Skeletal muscle satellite cell (primary cell): Measurements from ENCODE around the gene PCARE.
"Not testable (repeated sequence)": the region's sequence is repeated elsewhere in the genome, so short reads cannot be mapped to it uniquely, and the experiment has no call there.

Experiments used
- H3K27me3 ChIP-seq: 2 replicates; pipeline ENCODE4 v1.7.0; 2013; ENCODE audit warnings: low read length; ENCODE audit not compliant: control insufficient read depth, insufficient read depth
- H3K36me3 ChIP-seq: 2 replicates; pipeline ENCODE4 v1.7.0; 2013; ENCODE audit warnings: mild to moderate bottlenecking, control low read depth, low read length; ENCODE audit not compliant: insufficient read depth
- H3K4me1 ChIP-seq: 2 replicates; pipeline ENCODE4 v1.7.0; 2013; ENCODE audit warnings: low read length; ENCODE audit not compliant: control insufficient read depth, insufficient read depth
- H3K4me2 ChIP-seq: 2 replicates; pipeline ENCODE4 v1.7.0; 2013; ENCODE audit warnings: mild to moderate bottlenecking, low read length
- H3K4me3 ChIP-seq: 2 replicates; pipeline ENCODE4 v1.7.0; 2013; ENCODE audit warnings: low read length
- H3K9ac ChIP-seq: 2 replicates; pipeline ENCODE4 v1.7.0; 2013; ENCODE audit warnings: mild to moderate bottlenecking, low read depth, low read length, moderate library complexity
- H3K9me3 ChIP-seq: replicated peaks from 2 replicates; pipeline ENCODE4 v1.7.0; 2013; ENCODE audit warnings: mild to moderate bottlenecking, control low read depth, low read length

Gene PCARE

DNA sequence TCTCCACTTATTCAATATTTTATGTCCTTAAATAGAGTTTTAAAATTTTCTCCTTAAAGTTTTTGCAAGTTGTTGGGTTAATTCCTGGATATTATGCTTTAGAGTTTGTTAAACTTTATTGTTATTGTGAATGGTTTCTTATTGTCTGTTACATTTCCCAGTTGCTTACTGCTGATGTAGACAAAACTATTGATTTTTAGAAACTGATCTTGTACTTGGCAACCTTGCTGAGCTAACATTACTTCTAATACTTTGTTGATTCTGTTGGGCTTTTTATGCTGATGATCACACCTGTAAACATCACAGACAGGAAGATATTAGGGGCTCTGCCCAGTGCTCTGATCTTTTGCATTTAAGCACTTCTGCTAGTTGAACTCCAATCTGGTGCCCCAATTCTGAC is 38.1 kb upstream of the PCARE start:
- no peak overlapping the region for H3K4me3 ChIP-seq
- no peak overlapping the region for H3K4me2 ChIP-seq
- H3K27me3 ChIP-seq = no peaks in the 10 kb centered on the region
- no peak overlapping the region for H3K9ac ChIP-seq
- peaks cover 46% of the 10 kb centered on the region for H3K4me1 ChIP-seq
- no peaks in the 10 kb centered on the region for H3K36me3 ChIP-seq
- H3K9me3 ChIP-seq = no peaks in the 10 kb centered on the region

DNA sequence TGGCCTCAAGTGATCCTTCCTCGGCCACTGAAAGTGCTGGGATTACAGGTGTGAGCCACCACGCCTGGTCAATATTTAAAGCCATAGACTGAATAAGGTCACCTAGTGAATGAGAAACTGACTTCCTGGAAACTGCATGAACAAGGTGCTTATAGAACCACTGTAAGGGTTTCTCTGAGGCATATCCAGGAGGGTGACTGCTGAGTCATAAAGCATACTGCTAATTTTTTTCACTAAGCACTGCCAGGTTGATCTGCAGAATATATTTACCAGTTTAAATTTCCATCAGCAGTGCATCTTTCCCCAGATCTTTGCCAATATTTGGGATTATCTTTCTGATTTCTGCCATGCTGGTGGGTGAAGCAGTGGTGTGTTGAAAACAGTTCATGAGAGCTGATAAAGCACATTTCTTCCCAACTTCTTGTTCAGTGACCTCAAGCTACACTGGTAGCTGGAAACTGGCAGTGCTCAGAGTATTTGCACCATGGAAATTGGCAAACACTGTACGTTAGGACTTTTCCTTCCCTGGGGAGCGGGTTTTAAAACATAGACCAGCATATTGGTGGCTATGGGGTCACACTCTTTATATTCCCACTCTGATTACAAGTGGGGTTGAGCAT is 36.7 kb upstream of the PCARE start:
- Histone ChIP-seq H3K27me3 (no peaks in the 10 kb centered on the region), H3K9me3 (no peaks in the 10 kb centered on the region), H3K4me2 (no peak overlapping the region), H3K36me3 (no peaks in the 10 kb centered on the region), H3K9ac (no peak overlapping the region), H3K4me1 (peaks cover 37% of the 10 kb centered on the region), H3K4me3 (no peak overlapping the region)

DNA sequence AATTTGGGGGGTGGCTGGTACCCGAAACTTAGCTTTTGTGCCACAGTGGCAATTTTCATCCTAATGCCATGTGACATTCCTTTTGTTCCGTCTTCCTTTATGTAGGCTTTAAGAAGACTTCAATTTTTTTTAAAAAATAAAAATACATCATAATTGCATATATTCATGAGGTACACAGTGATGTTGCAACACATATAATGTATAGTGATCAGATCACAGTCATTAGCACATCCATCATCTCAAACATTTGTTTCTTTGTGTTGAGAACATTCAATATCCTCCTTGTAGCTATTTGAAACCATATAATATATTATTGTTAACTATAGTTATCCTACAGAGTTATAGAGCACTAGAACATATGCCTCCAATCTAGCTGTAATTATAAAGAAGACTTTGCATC is 34.9 kb upstream of the PCARE start:
- H3K9me3 ChIP-seq = no peaks in the 10 kb centered on the region
- H3K27me3 ChIP-seq = no peaks in the 10 kb centered on the region
- H3K4me1 ChIP-seq = peaks cover 27% of the 10 kb centered on the region
- H3K4me2 ChIP-seq = no peak overlapping the region
- H3K4me3 ChIP-seq = no peak overlapping the region
- H3K36me3 ChIP-seq = no peaks in the 10 kb centered on the region
- H3K9ac ChIP-seq = no peak overlapping the region

DNA sequence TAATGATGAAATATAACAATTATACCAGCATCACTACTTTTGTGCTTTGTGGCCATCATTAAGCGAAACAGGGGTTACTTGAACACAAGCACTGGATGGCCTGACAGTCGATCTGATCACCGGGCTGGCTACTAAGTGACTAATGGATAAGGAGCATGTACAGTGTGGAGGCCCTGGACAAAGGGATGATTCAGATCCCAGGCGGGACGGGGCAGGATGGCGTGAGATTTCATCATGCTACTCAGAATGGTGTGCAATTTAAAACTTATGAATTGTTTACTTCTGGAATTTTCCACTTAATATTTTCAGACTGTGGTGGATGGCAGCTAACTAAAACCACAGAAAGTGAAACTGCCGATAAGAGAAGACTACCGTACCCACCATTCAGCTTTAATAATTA is 33.9 kb upstream of the PCARE start:
- Histone ChIP-seq H3K4me1 (peaks cover 17% of the 10 kb centered on the region), H3K4me3 (no peak overlapping the region), H3K9ac (peak overlapping the region; percentile 19), H3K9me3 (no peaks in the 10 kb centered on the region), H3K36me3 (no peaks in the 10 kb centered on the region), H3K27me3 (no peaks in the 10 kb centered on the region), H3K4me2 (peak overlapping the region; percentile 5)

DNA sequence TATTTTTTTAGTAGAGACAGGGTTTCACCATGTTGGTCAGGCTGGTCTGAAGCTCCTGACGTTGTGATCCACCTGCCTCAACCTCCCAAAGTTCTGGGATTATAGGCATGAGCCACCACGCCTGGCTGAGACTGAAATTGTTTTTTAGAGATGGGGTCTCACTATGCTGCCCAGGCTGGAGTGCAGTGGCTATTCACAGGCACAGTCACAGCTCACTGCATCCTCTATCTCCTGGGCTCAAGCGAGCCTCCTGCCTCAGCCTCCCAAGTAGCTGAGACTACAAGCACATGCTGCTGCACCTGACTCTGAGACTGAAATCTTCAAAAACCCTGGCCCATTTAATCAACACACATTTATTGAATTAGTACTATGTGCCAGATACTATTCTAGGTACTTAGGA is 33.2 kb upstream of the PCARE start:
- not testable (repeated sequence) for H3K4me3 ChIP-seq, H3K9me3 ChIP-seq, H3K9ac ChIP-seq, H3K27me3 ChIP-seq, H3K36me3 ChIP-seq
- peak overlapping the region; percentile 5 for H3K4me2 ChIP-seq
- H3K4me1 ChIP-seq = peaks cover 16% of the 10 kb centered on the region

DNA sequence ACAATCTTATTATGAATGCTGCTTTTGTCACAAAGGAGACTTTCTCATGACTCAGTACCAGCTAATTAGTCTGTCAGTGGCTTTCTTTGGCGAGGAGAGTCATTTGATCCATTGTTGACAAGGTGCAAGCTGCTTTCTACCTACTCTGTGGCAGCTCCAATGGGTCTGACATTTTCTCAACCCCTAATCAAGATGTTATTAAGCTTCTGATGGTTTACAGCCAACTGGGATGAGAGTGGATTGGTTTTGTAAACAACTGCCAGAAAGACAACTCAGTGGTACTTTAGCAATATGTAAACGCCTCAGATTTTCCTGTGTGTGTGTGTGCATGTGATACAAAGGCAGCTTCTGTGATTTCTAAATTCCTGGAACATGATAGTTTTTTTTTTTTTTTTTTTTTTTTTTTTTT is 32.7 kb upstream of the PCARE start:
- H3K4me2 ChIP-seq = no peak overlapping the region
- no peaks in the 10 kb centered on the region for H3K36me3 ChIP-seq
- no peaks in the 10 kb centered on the region for H3K9me3 ChIP-seq
- H3K27me3 ChIP-seq = no peaks in the 10 kb centered on the region
- H3K4me1 ChIP-seq = peaks cover 16% of the 10 kb centered on the region
- no peak overlapping the region for H3K4me3 ChIP-seq
- no peak overlapping the region for H3K9ac ChIP-seq

DNA sequence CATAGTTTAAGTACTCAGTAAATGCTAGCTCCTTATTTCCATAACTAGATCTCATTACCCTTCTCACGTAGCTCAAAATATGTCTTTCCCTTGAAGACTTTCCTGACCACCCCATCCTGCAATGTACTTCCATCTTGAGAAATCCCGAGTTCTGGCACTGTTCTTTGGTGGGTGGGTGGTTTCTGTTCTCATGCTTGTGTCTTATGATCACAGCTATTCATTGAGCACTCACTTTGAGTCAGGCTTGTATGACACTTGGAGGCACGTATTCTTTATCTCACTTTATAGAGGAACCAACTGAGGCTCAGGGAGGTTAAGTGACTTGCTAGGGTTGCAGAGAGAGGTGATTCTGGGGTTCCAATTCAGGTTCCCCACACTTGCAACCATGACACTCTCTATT is 31.9 kb upstream of the PCARE start:
- Histone ChIP-seq H3K4me3 (no peak overlapping the region), H3K9me3 (no peaks in the 10 kb centered on the region), H3K9ac (no peak overlapping the region), H3K27me3 (no peaks in the 10 kb centered on the region), H3K4me1 (peaks cover 16% of the 10 kb centered on the region), H3K4me2 (no peak overlapping the region), H3K36me3 (no peaks in the 10 kb centered on the region)

DNA sequence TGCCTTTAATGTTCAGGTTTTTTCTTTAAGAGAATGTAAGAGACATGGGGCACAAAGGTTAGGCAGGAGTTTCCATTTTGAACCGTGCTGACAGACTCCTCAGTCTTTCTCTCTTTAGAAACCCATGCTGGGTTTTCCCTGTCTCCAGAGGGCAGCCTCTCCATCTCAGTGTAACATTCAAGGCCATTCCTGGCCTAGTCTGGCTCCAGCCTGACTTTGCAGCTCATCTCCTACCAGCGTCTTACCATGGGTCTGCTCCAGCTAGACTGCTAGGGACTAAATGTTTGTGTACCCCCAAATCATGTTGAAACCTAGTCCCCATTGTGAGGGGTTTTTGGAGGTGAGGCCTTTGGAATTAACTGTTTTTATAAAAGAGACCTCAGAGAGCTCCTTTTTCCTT is 31.1 kb upstream of the PCARE start:
- Histone ChIP-seq H3K9ac (no peak overlapping the region), H3K27me3 (no peaks in the 10 kb centered on the region), H3K4me2 (no peak overlapping the region), H3K9me3 (no peaks in the 10 kb centered on the region), H3K36me3 (no peaks in the 10 kb centered on the region), H3K4me1 (peaks cover 16% of the 10 kb centered on the region), H3K4me3 (no peak overlapping the region)

DNA sequence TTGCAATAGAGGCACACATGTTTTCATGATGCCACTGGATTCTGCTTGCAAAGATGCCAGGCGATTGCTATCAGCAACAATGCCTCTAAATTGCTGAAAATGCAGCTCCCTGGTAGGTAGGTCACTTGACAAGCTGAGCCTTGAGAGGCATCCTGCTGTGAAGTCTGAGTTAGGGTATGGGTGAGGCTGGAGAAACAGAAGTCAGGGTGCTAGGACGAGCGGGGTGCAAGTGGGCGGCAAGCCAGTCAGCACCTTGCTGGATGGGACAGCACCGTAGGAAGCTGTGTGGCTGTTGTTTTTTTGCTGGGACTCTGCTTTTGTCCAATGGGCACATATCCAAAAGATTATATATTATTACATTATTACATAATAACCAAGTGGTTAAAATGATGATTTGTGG is 30.4 kb upstream of the PCARE start:
- no peaks in the 10 kb centered on the region for H3K9me3 ChIP-seq
- no peaks in the 10 kb centered on the region for H3K27me3 ChIP-seq
- H3K36me3 ChIP-seq = no peaks in the 10 kb centered on the region
- no peak overlapping the region for H3K4me3 ChIP-seq
- no peak overlapping the region for H3K9ac ChIP-seq
- H3K4me1 ChIP-seq = peaks cover 15% of the 10 kb centered on the region
- no peak overlapping the region for H3K4me2 ChIP-seq

DNA sequence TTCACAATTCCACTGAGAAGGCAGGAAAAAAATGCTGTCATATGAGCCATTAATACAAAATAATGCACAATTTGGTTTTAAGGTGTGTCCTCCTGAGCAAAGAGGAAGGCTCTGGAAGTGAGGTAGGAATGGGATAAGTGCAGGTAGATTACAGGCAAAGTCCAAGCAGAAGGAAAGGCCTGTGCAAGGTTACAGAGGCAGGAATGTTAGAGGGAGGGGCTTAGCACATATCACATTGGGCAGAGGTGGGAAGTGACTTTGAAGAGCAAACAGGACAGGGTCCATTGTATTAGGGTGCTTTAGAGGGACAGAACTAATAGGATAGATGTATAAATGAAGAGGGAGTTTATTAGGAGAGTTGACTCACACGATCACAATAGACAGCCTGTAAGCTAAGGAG is 26.2 kb upstream of the PCARE start:
- H3K27me3 ChIP-seq = no peaks in the 10 kb centered on the region
- no peak overlapping the region for H3K9ac ChIP-seq
- no peaks in the 10 kb centered on the region for H3K4me1 ChIP-seq
- H3K36me3 ChIP-seq = no peaks in the 10 kb centered on the region
- no peak overlapping the region for H3K4me2 ChIP-seq
- H3K4me3 ChIP-seq = no peak overlapping the region
- no peaks in the 10 kb centered on the region for H3K9me3 ChIP-seq

DNA sequence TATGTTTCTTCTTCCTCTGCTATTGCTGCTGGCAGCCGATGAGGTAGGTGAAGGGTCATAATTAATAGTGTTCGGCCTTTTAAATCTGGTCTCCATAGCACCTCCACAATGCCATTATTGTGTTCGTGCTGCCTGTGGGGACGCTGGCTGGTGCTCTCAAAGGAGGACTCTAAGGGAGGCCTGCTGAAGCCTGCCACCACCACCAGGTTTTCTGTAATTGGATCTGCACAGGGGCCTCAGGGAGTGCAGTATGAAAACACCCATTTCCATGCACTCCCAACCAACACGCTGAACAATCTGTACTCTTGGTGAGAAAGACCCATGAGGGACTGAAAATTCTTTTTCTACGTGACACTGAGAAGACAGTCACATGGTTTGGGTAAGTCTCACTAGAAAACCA is 23.2 kb upstream of the PCARE start:
- no peaks in the 10 kb centered on the region for H3K36me3 ChIP-seq
- no peak overlapping the region for H3K4me2 ChIP-seq
- H3K9me3 ChIP-seq = no peaks in the 10 kb centered on the region
- no peaks in the 10 kb centered on the region for H3K4me1 ChIP-seq
- no peaks in the 10 kb centered on the region for H3K27me3 ChIP-seq
- H3K9ac ChIP-seq = no peak overlapping the region
- no peak overlapping the region for H3K4me3 ChIP-seq

DNA sequence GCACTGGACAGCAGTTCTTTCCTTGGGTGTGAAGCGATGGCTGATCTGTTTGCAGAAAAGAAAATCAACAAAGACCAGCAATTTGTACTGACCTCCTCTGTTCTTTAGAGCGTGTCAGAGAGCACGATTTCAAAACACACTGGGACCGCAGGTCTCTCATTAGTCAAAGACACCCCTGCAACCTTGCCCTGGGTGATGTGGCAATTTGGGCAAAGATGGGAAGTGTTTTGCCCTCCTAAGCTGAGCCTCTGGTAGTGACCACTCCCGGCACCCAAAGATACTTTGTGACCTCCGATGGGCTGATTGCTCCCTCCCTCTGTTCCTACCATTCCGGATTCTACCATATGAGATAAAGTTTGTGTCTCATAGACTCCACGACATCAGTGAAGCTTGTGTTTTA is 22.6 kb upstream of the PCARE start:
- Histone ChIP-seq H3K9me3 (no peaks in the 10 kb centered on the region), H3K9ac (no peak overlapping the region), H3K36me3 (no peaks in the 10 kb centered on the region), H3K4me3 (no peak overlapping the region), H3K4me2 (no peak overlapping the region), H3K27me3 (no peaks in the 10 kb centered on the region), H3K4me1 (no peaks in the 10 kb centered on the region)
